ACC112 (cell line): ENCODE data around the gene TSPAN18.

Source experiments
- H2AFZ ChIP-seq: fragments of 200-600 bp; sonication (generic); one replicate; pipeline ENCODE4 v1.6.0; 2017; ENCODE audit warnings: antibody characterized with exemption, low read length; ENCODE audit not compliant: unreplicated experiment
- H3K27ac ChIP-seq: fragments of 200-600 bp; sonication (generic); 2 replicates; pipeline ENCODE4 v1.5.1; 2014; ENCODE audit warnings: low read depth, mild to moderate bottlenecking, antibody characterized with exemption, low read length, moderate library complexity
- H3K27me3 ChIP-seq: fragments of 200-600 bp; sonication (generic); 2 replicates; pipeline ENCODE4 v1.6.1; 2014; ENCODE audit warnings: mild to moderate bottlenecking, antibody characterized with exemption, low read length, moderate library complexity, mixed read lengths; ENCODE audit not compliant: insufficient read depth
- H3K36me3 ChIP-seq: fragments of 200-600 bp; sonication (generic); 2 replicates; pipeline ENCODE4 v1.6.1; 2016; ENCODE audit warnings: mild to moderate bottlenecking, antibody characterized with exemption, low read length, moderate library complexity, mixed read lengths; ENCODE audit not compliant: insufficient read depth
- H3K4me1 ChIP-seq: fragments of 200-600 bp; sonication (generic); one replicate; pipeline ENCODE4 v1.6.1; 2016; ENCODE audit warnings: low read length, mixed read lengths; ENCODE audit not compliant: insufficient read depth, unreplicated experiment, control insufficient read depth
- H3K4me3 ChIP-seq: fragments of 200-600 bp; sonication (generic); 2 replicates; pipeline ENCODE4 v1.5.1; 2014; ENCODE audit warnings: mild to moderate bottlenecking, low read depth, low read length
- H3K79me2 ChIP-seq: fragments of 200-600 bp; sonication (generic); one replicate; pipeline ENCODE4 v1.6.0; 2016; ENCODE audit warnings: low read length; ENCODE audit not compliant: control insufficient read depth, unreplicated experiment, insufficient read depth

Gene TSPAN18

DNA sequence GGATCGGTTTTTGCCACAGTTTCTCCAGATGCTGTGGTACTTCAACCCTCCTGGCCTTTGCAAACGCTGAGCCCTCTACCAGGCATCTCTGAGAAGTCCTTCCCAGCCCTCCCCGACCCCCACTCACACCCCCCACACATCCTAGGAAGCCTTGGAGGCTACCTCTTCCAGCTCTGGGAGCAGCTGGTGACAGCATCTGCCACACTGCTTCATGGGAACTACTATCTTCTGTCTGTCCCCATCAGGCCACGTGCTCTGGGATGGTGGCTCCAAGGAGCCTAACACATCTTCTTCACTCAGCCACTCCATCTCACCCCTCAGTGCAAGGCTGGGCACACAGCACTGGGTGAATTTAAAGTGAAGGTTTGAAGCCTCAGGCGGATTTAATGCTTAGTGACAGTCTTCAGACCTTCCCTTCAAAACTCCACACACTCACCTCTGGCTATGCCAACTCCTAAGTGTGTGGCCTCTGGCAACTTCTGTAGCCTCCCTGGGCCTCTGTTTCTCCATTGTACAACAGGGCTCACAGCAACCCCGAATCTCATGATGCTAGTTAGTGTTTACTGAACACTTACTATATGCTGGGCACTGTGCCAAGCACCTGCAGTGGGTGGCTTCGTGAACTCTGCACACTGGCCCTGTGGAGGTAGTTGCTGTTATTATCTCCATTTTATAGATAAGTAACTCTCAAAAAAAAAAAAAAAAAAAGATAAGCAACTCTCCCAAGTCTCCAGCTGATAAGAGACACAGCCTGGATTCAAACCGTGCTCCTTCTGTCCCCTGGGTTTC lies 231.2 kb downstream of the TSPAN18 start:
- H3K36me3 ChIP-seq: no peaks in the 10 kb centered on the region
- H3K79me2 ChIP-seq: no peaks in the 10 kb centered on the region
- H3K4me1 ChIP-seq: peaks cover 12% of the 10 kb centered on the region
- H3K27ac ChIP-seq: no peak overlapping the region
- H3K4me3 ChIP-seq: no peak overlapping the region
- H3K27me3 ChIP-seq: peaks cover 11% of the 10 kb centered on the region; the same call in 1 of the 2 replicates
- no peak overlapping the region for H2AFZ ChIP-seq

DNA sequence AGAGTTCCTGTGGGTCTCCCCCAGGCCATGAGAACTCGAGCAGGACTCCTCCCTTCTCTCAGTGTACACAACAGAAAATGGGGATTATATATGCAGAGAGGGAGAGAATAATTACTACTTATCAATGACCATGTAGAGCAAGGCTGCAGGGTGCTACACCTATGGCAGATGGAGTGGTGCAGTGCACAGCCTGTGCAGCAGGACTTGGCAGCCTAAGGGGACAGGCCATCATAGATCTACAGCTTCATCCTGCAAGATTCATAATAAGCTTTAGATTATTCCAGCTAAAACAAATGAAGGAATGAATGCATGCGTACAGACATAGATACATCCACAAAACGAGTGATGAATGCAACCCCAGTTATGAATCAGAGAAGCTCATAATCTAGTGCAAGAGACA lies 232.3 kb downstream of the TSPAN18 start:
- no peak overlapping the region for H3K4me3 ChIP-seq
- peaks cover 12% of the 10 kb centered on the region for H3K4me1 ChIP-seq

DNA sequence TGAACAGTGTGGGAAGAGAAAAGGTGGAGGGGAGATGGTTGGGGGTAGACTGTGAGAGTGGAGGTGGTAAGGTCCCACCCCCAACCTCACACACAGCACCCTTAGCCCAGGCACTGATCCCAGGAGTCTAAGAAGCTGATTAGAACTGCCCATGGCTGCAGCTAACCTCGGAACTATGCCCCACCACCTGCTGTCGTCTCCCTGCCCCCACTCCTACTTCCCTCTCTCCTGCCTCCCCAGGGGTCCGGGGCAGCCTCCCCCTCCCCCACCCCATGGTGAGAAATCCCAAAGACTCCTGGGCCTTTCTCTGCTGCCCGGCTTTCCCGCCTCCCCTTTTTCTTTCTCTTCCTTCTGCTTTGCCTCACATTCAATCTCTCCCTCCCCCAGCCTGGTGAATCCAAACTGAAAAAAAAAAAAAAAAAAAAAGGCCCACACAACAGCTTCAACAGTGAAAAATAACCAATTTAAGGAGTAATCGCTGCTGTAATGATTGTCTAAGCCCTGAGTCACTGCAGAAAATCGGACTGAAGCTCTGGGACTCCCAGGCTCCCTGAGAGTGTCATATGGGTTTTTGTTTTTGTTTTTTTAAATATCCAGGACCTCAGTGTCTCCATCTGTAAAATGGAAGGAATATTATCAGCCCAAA lies 233.6 kb downstream of the TSPAN18 start:
- Histone ChIP-seq H3K4me1 (peaks cover 4% of the 10 kb centered on the region), H3K27ac (no peak overlapping the region), H3K79me2 (no peaks in the 10 kb centered on the region)

More for the DNA sequence above, 232.3 kb downstream of the TSPAN18 start:
- H2AFZ ChIP-seq: no peak overlapping the region
- H3K79me2 ChIP-seq: no peaks in the 10 kb centered on the region
- H3K36me3 ChIP-seq: no peaks in the 10 kb centered on the region
- no peak overlapping the region for H3K27ac ChIP-seq
- H3K27me3 ChIP-seq: peaks cover 11% of the 10 kb centered on the region; the same call in 1 of the 2 replicates

DNA sequence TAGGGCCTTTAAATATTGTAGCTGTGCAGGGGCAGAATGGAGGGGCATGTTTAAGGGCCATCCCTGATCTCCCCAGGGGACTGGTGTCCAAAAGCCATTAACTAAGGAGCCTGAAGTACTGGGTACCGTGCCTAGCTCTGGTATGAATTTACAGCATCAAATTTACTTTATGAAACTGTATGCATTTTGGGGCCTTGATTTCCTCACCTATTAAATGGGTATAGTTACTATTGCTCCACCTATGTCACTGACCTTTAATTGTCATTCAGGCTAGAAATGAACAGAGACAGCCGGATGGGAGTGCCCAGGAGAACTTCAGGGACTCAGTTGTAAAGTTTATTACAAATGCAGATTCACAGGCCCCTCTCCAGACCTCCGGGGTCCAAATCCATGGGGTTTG lies 235.7 kb downstream of the TSPAN18 start:
- Histone ChIP-seq H3K36me3 (no peaks in the 10 kb centered on the region), H3K27ac (no peak overlapping the region), H3K4me1 (no peaks in the 10 kb centered on the region), H2AFZ (no peak overlapping the region), H3K27me3 (peaks cover 4% of the 10 kb centered on the region; the same call in 1 of the 2 replicates), H3K79me2 (no peaks in the 10 kb centered on the region), H3K4me3 (no peak overlapping the region)

More for the DNA sequence above, 233.6 kb downstream of the TSPAN18 start:
- Histone ChIP-seq H3K36me3 (no peaks in the 10 kb centered on the region), H3K4me3 (no peak overlapping the region), H3K27me3 (peaks cover 11% of the 10 kb centered on the region; the same call in 1 of the 2 replicates), H2AFZ (no peak overlapping the region)

DNA sequence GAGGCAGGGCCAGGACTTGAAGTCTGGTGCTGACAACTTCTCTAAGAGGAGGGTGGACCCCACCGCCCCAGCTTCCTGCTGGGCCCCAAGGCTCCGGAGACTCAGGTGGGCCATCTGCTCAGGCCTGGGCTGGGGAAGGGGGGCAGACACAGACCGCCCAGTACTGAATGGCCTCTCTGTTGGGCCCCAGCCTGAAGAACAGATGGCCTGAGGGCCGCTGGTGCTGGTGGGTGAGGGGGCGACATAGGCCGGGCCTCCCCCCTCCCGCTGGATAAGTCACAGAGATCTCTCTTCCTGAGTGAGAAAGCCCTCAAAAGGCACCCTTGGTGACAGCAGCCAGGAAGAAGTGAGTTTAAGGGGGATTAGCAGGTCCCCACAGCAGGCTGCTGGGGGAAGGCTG lies 236.4 kb downstream of the TSPAN18 start:
- Histone ChIP-seq H3K4me1 (no peaks in the 10 kb centered on the region), H3K27me3 (no peaks in the 10 kb centered on the region), H3K27ac (no peak overlapping the region)

DNA sequence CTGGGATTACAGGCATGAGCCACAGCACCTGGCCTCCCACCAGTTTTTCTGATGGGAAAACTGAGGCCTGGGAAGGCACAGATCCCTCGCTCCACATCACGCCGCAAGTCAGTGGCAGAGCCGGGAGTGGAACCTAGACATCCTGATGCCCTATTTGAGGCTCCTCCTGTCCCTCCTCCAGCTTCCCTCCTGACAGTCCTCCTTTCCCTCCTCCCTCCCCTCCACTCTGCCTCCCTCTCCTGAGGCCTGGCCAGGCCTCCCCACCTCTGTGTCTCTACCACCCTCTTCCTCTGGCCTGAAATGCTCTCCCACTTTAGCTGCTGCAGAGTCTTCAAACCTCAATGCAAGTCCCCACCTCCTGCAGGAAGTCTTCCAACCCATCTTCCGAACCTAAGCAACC lies 237.2 kb downstream of the TSPAN18 start:
- Histone ChIP-seq H3K4me1 (no peaks in the 10 kb centered on the region), H3K27ac (no peak overlapping the region), H3K4me3 (no peak overlapping the region), H3K27me3 (no peaks in the 10 kb centered on the region), H3K79me2 (no peaks in the 10 kb centered on the region), H3K36me3 (no peaks in the 10 kb centered on the region), H2AFZ (no peak overlapping the region)

More for the DNA sequence above, 236.4 kb downstream of the TSPAN18 start:
- Histone ChIP-seq H3K79me2 (no peaks in the 10 kb centered on the region), H3K36me3 (no peaks in the 10 kb centered on the region), H2AFZ (no peak overlapping the region), H3K4me3 (no peak overlapping the region)

DNA sequence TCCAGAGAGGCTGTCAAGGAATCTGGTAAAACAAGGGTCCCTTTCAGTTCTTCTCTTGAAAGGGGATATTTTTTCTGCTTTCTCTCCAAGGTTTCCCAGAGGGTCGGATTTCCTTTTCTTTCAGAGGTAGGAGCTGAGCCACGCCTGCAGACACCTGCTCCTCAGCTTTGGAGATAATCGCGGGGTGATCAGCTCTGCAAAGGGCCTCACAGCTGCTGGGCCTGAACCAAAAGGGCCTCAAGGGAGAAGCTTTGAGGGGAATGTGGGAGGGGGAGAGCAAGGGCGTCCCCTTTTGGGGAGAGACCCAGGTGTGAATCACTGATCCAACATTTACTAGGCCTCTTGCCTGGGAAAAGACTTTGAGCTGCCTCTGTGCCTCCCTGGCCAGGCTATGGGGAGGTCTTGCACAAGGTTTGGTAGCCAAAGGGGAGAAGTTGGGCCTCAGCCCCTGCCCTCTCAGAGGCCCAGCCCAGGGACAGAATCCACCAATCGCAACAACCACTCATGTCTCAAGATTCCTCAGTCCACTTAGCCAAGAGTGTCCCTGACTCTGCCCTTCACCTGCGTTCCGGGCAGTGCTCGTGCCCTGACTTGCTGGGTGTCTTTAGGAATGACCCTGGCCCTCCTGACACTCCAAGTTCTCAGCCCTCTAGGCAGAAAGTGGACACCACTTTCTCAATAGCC lies 237.9 kb downstream of the TSPAN18 start:
- H3K79me2 ChIP-seq: no peaks in the 10 kb centered on the region
- no peak overlapping the region for H2AFZ ChIP-seq
- H3K27me3 ChIP-seq: no peaks in the 10 kb centered on the region
- H3K27ac ChIP-seq: no peak overlapping the region
- no peaks in the 10 kb centered on the region for H3K4me1 ChIP-seq
- H3K4me3 ChIP-seq: no peak overlapping the region
- H3K36me3 ChIP-seq: no peaks in the 10 kb centered on the region

DNA sequence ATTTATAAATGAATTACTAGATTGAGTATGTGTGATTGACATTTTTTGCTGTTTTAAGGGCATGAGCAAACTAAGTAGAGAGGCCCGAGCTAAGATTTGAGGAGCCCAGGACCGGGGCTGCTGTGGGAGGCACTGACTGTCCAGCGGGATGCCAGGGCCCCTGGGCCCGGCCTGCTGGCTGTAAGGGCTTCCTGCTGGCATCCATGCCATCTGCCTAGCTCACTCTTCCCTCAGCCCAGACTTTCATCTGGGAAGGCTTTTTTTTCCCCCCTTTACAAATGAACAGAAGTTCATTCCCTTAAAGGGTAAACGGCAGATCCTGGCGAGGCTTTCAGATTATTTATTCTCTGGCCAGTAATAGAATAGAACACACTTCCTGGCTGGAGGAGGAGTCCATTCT lies 239.9 kb downstream of the TSPAN18 start:
- H3K27ac ChIP-seq: no peak overlapping the region
- no peaks in the 10 kb centered on the region for H3K36me3 ChIP-seq
- no peaks in the 10 kb centered on the region for H3K4me1 ChIP-seq
- H3K27me3 ChIP-seq: no peaks in the 10 kb centered on the region
- H2AFZ ChIP-seq: no peak overlapping the region
- no peak overlapping the region for H3K4me3 ChIP-seq
- H3K79me2 ChIP-seq: no peaks in the 10 kb centered on the region

DNA sequence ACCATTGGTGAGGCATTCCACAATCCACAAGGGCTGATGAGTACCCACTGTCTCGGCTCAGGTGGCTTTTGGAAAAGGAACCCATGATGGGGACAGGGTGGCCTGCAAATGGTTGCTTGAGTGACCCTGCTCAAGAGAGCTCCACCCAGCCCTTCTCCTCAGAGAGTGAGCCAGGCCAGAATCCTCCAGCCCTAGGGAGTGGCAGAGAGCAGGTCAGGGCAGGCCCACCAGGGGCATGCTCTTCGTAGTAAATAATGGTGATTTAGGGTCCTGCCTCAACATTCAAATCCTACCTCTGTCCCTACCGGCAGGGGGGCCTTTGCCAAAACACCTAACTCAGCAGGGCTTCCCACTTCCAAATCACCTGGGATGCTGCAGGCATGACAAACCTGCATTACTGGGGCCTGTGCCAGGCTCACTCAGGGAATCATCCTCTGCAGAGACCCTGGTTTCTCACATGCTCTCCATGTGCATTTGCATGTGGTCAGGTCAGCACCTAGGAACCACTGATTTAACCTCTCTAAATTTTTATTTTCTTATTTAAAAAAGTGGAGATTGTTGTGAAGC lies 241.3 kb downstream of the TSPAN18 start:
- no peak overlapping the region for H3K4me3 ChIP-seq
- H3K4me1 ChIP-seq: no peaks in the 10 kb centered on the region
- H2AFZ ChIP-seq: no peak overlapping the region
- no peaks in the 10 kb centered on the region for H3K36me3 ChIP-seq
- no peaks in the 10 kb centered on the region for H3K79me2 ChIP-seq
- H3K27me3 ChIP-seq: no peaks in the 10 kb centered on the region
- no peak overlapping the region for H3K27ac ChIP-seq

DNA sequence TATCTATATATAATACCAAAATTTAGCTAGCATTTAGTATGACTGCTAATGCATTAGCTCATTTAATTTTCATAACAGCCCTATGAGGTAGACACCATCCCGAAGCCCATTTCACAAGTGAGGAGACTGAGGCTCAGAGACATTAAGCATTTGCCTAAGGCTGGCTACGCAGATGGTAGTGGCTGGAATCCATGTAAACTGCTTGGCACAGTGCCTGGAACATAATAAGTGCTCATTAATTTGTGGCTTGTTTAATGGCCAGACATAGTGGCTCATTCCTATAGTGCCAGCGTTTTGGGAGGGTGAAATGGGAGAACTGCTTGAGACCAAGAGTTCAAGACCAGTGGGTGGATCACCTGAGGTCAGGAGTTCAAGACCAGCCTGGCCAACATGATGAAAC lies 241.7 kb downstream of the TSPAN18 start:
- Histone ChIP-seq H3K27me3 (no peaks in the 10 kb centered on the region), H2AFZ (no peak overlapping the region), H3K27ac (no peak overlapping the region), H3K4me1 (no peaks in the 10 kb centered on the region), H3K79me2 (no peaks in the 10 kb centered on the region), H3K4me3 (no peak overlapping the region), H3K36me3 (no peaks in the 10 kb centered on the region)
